HG03097 (cell line): Measurements from ENCODE around the gene NKAIN2.

Experiments
- ATAC-seq: cut with Tn5 transposase; IDR thresholded peaks from one replicate; pipeline ENCODE4 v1.9.1; 2021; ENCODE audit not compliant: unreplicated experiment, low FRiP score

The NKAIN2 gene

GRCh38 chr6:124783344-124783743, 979.7 kb downstream of the NKAIN2 start:
- no peak for ATAC-seq

GRCh38 chr6:124791156-124791555, 987.5 kb downstream of the NKAIN2 start:
- no peak for ATAC-seq

DNA sequence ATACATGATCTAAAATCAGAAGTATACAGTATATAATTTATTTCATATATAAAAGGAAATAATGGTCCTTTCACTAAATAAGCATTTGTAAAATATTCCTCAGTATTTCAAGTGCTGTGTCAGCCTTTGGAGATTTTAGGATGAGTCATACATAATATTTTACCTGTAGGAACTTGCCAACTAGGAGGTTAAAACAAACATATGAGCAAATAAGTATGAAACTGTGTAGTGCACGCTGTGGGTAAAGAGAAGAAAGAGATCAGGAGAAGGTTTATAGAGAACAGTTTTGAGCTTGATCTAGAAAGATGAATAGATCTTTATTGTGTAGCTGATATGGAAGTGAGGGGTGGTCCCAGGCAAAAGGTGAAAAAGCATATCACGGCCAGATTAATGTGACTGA, 988.7 kb downstream of the NKAIN2 start:
- no peak for ATAC-seq

GRCh38 chr6:124793398-124793797, 989.7 kb downstream of the NKAIN2 start:
- ATAC-seq = no peak

- no peak for ATAC-seq
These were observed 992.2 kb downstream of the NKAIN2 start for GRCh38 chr6:124795643-124796463.

- no peak for ATAC-seq
These were observed 992.9 kb downstream of the NKAIN2 start for GRCh38 chr6:124796464-124796970.

DNA sequence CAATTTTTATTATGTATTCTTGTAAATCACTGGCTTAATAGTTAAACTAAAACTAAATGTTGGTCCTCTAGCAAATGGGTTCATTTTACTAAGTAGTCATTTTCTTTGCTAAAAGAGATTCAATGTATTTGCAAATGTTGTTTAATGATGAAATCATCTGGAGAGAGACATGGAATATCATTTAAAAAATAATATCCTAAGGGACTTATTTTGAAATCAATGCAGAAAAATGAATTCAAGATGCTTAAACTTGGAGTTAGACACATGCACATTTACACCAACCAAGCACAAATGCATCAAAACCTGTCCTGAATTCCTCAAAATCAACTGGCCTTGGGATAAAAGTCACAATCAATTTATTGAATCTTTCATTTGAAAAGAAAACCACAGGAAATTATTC, 993.6 kb downstream of the NKAIN2 start:
- ATAC-seq = no peak

DNA sequence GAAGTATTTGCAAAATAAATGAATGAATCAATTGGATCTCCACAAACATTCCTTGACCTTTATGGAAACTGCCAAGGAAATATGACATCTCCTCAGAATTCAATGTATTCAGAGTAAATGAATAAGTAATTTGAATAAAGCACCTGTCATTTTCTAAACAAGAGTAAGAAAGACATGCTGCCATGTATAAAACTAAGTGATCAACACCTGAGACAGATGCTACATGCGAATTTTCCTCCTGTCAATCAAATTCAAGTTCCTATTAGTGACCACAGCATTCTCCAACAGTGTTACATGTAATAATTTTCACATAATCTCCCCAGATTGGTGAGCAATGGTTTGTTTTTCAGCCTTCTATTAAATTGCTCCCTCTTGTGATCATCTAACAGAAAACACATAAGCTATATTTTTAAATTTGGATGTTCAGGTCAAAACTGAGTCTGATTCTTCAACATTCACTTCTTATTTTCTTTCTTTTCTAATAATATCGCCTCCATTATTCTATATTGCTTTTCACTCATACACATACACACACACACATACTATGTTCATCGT, 995.4 kb downstream of the NKAIN2 start:
- no peak for ATAC-seq

GRCh38 chr6:124799638-124800037, 996.0 kb downstream of the NKAIN2 start:
- ATAC-seq = no peak

DNA sequence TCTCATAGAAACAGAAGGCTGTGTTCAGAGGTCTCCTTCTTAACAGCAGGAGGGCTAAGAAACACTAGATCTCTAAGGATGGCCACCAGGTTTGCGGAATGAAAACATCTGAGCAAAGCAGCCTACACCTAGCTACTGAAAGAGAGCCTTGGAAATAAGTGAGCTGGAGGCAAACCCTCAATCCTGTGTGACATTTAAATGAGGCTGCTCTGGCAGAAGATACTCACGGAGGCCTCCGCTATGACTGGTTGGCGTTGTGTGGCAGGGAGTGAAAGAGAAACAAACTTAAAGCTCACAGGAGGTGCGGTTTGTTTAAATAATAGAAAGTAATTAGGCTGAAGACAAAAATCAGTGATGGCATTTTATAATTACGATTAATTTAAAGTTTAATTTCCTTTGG, 996.6 kb downstream of the NKAIN2 start:
- ATAC-seq = no peak

DNA sequence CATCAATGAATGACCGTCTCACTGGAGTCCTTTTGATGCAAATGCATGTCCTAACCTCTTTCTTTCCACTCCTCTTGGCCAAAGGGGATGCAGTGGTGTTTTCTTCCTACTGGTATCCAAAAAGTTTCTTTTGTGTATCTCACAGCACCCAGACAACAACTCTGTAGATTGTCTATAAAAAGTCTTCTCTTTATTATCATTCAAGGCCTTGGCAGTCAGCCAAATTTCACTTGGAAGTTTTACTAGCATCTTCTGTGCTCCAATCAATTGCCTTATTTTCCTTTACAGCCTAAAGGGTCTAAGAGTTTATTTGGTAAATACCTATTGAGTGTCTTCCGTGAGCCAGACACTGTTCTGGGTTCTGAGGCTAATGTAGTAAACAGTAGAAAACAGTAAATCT, 1008.4 kb downstream of the NKAIN2 start:
- ATAC-seq = no peak

DNA sequence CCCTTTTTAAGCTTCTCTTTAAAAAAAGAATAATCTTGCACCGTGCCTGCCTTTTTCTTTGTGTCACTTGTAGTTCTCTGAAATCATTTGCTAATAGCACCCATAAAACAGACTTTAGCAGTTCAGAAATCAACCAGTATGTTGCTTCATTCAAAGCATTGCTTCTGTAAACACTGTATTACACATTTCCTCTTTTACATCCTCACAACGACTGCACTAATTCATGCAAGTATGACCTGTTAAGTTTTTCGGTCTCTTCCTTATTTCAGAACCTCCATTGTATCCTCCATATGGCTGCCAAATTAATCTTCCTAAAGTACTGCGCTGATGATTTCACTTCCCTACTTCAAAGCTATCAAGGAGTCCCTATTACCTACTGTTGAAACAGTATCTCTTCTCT, 1015.7 kb downstream of the NKAIN2 start:
- no peak for ATAC-seq

DNA sequence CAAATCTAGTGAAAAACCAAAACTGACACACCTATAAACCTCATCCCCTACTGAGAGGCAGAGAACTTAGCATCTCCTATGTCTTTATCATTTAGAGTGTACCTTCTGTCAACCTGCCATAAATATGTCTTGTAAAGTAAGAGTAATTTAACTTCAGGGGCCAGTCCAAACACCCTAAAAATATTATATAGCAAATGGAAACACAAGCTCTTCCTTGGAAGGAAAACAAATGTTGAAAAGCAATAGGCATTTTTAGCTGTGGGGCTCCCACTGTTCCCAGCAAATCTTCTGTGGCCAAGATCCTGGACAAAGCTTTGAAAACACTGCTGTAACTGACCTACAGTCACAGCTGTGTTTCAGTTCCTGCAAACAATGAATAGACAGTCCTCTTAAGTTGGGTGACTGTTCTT, 1018.5 kb downstream of the NKAIN2 start:
- no peak for ATAC-seq

DNA sequence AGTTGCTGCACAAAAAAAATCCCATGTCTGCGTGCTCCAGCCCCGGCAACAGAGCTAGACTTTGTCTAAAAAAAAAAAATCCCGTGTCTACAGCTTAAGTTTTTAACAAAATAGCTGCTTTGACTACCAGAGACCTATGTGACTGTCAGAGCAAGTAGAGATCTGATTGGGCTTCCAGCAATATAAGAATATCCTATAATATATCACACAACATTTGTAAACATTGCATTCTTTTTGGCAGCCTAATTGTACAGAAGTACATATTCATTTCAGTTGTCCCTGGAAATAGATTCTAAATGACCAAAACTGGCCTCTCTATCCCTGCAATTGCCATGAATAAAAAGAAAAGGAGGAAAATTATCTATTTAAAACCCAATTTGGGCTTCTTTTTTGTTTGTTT, 1019.1 kb downstream of the NKAIN2 start:
- ATAC-seq = no peak

DNA sequence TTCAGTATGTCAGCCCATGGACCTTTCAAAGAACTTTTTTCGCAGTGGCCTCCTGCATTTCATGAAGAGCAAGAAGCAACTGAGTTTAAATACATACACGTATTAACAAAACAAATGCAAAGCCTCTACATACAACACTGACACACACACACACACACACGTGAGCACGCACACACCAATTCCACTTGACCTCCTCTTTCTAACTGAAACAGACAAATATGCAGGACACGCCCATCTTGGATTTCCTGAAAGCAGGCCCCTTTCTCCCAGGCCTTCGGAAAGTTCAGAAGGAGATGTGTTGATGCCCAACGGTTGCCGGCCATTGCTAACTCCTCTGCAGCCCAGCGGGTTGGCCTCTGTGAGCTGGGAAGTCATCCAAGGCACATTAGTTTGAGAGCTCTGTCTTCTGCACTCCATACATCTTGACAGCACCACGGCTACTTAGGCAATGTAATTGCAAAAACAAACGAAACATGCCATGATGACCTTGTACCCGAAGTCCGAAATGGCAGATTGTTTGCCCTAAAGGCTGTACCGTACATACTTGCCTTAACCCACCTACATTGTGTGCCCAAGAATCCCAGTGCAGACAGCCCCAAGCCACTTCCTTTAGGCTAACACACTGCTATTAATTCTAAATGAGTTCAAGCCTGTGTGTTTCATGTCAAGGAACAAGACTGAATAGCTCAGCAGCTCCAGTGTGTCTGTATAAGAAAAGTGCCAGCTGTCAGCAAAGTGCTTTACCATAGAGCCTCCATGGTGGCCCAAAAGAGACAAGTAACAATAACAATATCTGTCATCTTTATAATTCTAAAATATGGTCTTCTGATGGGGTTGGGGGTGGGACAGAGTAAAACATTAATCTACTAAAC, 1019.8 kb downstream of the NKAIN2 start:
- ATAC-seq = no peak

GRCh38 chr6:124825564-124825963, 1021.9 kb downstream of the NKAIN2 start:
- ATAC-seq = no peak

- no peak for ATAC-seq
These were observed 1026.2 kb downstream of the NKAIN2 start for GRCh38 chr6:124829822-124830221.

- no peak for ATAC-seq
These were observed 1026.8 kb downstream of the NKAIN2 start for GRCh38 chr6:124830506-124830905.

GRCh38 chr6:124854338-124854922, 1050.8 kb downstream of the NKAIN2 start:
- ATAC-seq = no peak

GRCh38 chr6:124857746-124858145, 1054.1 kb downstream of the NKAIN2 start:
- no peak for ATAC-seq

DNA sequence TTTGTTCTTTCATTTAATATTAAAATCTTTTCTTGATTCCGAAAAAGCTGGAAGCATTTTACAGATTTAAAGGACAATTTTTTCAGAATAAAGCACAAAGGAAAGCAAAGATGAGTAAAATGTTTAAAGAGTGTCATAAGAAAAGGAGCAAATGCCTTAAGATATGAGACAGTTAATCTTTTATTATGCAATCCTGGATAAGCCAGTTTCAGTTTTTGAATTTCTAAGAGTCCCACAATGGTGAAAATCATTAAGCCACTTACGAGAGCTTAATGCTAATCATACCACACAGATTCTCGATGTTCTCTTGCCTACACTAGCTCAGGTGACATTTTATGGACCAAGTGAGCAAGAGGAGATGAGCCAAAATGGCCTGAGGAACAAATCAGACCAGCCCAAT, 1054.9 kb downstream of the NKAIN2 start:
- ATAC-seq = no peak
